Osteoblast (primary cell): ENCODE data around the gene PSMD11. TPM values are rescaled to one million over a fixed set of nuclear protein-coding genes. Genes with fewer than 3 reads are reported as not detected.

Experiments used
- DNase-seq: peaks from one replicate; pipeline ENCODE4 v3.0.0; 2011; ENCODE audit warnings: low spot score, mixed read lengths; ENCODE audit not compliant: insufficient read length; ENCODE audit errors: missing footprints
- H2AFZ ChIP-seq: 2 replicates; pipeline ENCODE4 v1.6.0; 2011; ENCODE audit warnings: mild to moderate bottlenecking, low read length
- H3K27ac ChIP-seq: 2 replicates; pipeline ENCODE4 v1.5.1; 2011; ENCODE audit warnings: mild to moderate bottlenecking, low read depth, low read length, moderate library complexity
- H3K27me3 ChIP-seq: 2 replicates; pipeline ENCODE4 v1.6.0; 2012; ENCODE audit warnings: mild to moderate bottlenecking, control low read depth, inconsistent platforms, low read length, moderate library complexity; ENCODE audit not compliant: insufficient read depth
- H3K36me3 ChIP-seq: 2 replicates; pipeline ENCODE4 v1.5.1; 2011; ENCODE audit warnings: mild to moderate bottlenecking, low read length, control low read depth, moderate library complexity; ENCODE audit not compliant: insufficient read depth
- H3K4me1 ChIP-seq: 2 replicates; pipeline ENCODE4 v1.5.1; 2011; ENCODE audit warnings: mild to moderate bottlenecking, low read length, control low read depth, moderate library complexity; ENCODE audit not compliant: insufficient read depth
- H3K4me2 ChIP-seq: 2 replicates; pipeline ENCODE4 v1.6.0; 2011; ENCODE audit warnings: mild to moderate bottlenecking, low read length; ENCODE audit not compliant: insufficient read depth
- H3K4me3 ChIP-seq: fragments of 200-600 bp; sonication (generic); 3 replicates; pipeline ENCODE4 v1.5.1; 2012; ENCODE audit warnings: mild to moderate bottlenecking, low read length, inconsistent platforms; ENCODE audit not compliant: insufficient read depth
- H3K79me2 ChIP-seq: 2 replicates; pipeline ENCODE4 v1.6.0; 2012; ENCODE audit warnings: mild to moderate bottlenecking, low read length, control low read depth, inconsistent platforms; ENCODE audit not compliant: insufficient read depth
- H3K9me3 ChIP-seq: 2 replicates; pipeline ENCODE4 v1.5.1; 2011; ENCODE audit warnings: low read depth, low read length, control low read depth
- H4K20me1 ChIP-seq: 2 replicates; pipeline ENCODE4 v1.6.0; 2012; ENCODE audit warnings: mild to moderate bottlenecking, low read length, control low read depth; ENCODE audit not compliant: insufficient read depth
- total RNA-seq: library from RNA; depleted of rRNA; stranded (reverse); fragments of >200 nt; gene quantifications from 2 replicates; pipeline ENCODE4 v1.2.3, GENCODE V29; 2012
- TF ChIP-seq, protein P1 (sequence below): IDR thresholded peaks from 2 replicates; pipeline ENCODE4 v1.5.1; 2011; ENCODE audit warnings: mild to moderate bottlenecking, low read depth, low read length, moderate library complexity; ENCODE audit errors: extremely low read depth

Gene PSMD11
- total RNA-seq, 1 donor, result 61.2 TPM

GRCh38 chr17:32488604-32489180, 44.4 kb downstream of the PSMD11 start:
- no peaks in the 10 kb centered on the region for H3K27me3 ChIP-seq
- peaks cover 4% of the 10 kb centered on the region for H4K20me1 ChIP-seq
- H3K9me3 ChIP-seq, result no peaks in the 10 kb centered on the region
- H3K4me2 ChIP-seq, result no peak overlapping the region
- peaks cover 2% of the 10 kb centered on the region for H3K36me3 ChIP-seq
- TF ChIP-seq, protein P1, sequence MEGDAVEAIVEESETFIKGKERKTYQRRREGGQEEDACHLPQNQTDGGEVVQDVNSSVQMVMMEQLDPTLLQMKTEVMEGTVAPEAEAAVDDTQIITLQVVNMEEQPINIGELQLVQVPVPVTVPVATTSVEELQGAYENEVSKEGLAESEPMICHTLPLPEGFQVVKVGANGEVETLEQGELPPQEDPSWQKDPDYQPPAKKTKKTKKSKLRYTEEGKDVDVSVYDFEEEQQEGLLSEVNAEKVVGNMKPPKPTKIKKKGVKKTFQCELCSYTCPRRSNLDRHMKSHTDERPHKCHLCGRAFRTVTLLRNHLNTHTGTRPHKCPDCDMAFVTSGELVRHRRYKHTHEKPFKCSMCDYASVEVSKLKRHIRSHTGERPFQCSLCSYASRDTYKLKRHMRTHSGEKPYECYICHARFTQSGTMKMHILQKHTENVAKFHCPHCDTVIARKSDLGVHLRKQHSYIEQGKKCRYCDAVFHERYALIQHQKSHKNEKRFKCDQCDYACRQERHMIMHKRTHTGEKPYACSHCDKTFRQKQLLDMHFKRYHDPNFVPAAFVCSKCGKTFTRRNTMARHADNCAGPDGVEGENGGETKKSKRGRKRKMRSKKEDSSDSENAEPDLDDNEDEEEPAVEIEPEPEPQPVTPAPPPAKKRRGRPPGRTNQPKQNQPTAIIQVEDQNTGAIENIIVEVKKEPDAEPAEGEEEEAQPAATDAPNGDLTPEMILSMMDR, result no peak
- H3K27ac ChIP-seq, result no peak overlapping the region
- no peak overlapping the region for H3K4me3 ChIP-seq
- DNase-seq, result peak; percentile 75
- H3K4me1 ChIP-seq, result peaks cover 22% of the 10 kb centered on the region
- H2AFZ ChIP-seq, result no peak overlapping the region
- H3K79me2 ChIP-seq, result no peaks in the 10 kb centered on the region

DNA sequence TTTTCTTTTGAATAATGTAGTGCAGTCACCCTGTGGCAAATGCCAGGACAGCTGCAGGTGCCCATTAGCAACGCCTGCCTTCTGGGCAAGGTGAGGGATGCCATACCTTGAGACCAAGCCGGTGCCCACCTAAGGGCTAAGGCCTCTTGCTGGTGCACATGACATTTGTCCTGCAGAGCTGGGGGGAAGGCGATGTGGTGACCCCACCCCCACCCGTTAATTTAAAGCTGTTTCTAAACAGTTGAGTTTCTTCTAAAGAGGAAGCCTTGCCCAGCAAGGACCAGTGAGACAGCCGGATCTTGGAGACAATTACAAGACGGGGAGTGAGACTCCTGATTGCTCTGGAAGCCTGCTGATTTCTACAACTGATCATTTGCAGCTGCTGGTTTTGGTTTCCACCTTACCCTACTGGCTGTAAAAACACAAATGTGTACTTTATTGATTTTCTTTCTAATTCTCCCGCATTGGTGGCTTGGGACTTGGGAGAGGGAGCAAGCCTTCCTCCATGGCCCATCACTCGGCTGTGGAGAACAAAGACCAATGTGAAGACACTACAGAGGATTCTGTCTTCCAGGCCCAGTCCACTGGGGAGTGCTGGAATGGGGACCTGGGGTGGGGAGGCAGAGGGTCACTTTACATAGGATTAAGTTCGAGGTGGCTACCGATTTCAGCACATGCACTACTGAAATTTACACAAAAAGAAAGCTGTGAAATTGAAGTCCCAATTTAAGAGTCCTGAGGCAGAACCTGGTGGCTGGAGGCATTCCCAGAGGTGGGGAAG, 45.2 kb downstream of the PSMD11 start:
- Histone ChIP-seq H3K27me3 (no peaks in the 10 kb centered on the region), H3K4me1 (peaks cover 18% of the 10 kb centered on the region), H4K20me1 (peaks cover 4% of the 10 kb centered on the region), H3K4me3 (no peak overlapping the region), H3K79me2 (no peaks in the 10 kb centered on the region), H3K27ac (no peak overlapping the region), H2AFZ (no peak overlapping the region), H3K36me3 (peaks cover 2% of the 10 kb centered on the region), H3K4me2 (no peak overlapping the region), H3K9me3 (no peaks in the 10 kb centered on the region)
- TF ChIP-seq, protein P1, result no peak
- DNase-seq, result peak; percentile 73

- Histone ChIP-seq H3K36me3 (peaks cover 2% of the 10 kb centered on the region), H3K4me3 (no peak overlapping the region), H4K20me1 (peaks cover 4% of the 10 kb centered on the region), H3K4me2 (no peak overlapping the region), H3K9me3 (no peaks in the 10 kb centered on the region), H3K4me1 (peaks cover 18% of the 10 kb centered on the region), H3K27ac (no peak overlapping the region), H2AFZ (no peak overlapping the region), H3K27me3 (no peaks in the 10 kb centered on the region), H3K79me2 (no peaks in the 10 kb centered on the region)
- no peak for DNase-seq
- TF ChIP-seq, protein P1, result no peak
These were observed 45.8 kb downstream of the PSMD11 start for GRCh38 chr17:32490101-32490482.
